GM21390 (cell line): Measurements from ENCODE around the gene CPLX1.

Experiments used
- ATAC-seq: cut with Tn5 transposase; IDR thresholded peaks from one replicate; pipeline ENCODE4 v1.9.1; 2021; ENCODE audit not compliant: unreplicated experiment

CPLX1 gene

DNA sequence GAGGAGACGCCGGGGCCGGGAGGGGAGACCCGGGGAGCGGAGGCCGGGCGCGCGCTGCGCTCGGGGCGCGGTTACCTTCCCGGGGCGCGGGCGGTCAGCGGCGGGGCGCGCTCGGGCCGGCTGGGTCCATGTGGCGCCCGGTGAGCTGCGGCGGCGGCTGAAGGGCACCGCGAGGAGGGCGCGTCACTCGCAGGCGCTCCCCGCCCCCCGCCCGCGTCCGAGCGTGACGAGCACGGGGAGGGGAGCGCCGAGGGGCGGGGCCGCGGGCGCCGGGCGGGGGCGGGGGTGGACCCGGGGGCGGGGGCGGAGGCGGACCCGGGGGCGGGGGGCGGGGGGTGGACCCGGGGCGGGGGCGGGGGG lies at the start of gene CPLX1:
CPLX1 (minus strand) TSS at position 159 of the 360 bp plus-strand sequence. CDS start 1,607 bp downstream, outside the sequence.
- ATAC-seq, result no peak

GRCh38 chr4:874971-875817 lies 49.3 kb upstream of the CPLX1 start:
- ATAC-seq, result no peak

GRCh38 chr4:874056-874455 lies 48.1 kb upstream of the CPLX1 start:
- no peak for ATAC-seq

- no peak for ATAC-seq
Observed at GRCh38 chr4:872241-872981, 46.5 kb upstream of the CPLX1 start.

DNA sequence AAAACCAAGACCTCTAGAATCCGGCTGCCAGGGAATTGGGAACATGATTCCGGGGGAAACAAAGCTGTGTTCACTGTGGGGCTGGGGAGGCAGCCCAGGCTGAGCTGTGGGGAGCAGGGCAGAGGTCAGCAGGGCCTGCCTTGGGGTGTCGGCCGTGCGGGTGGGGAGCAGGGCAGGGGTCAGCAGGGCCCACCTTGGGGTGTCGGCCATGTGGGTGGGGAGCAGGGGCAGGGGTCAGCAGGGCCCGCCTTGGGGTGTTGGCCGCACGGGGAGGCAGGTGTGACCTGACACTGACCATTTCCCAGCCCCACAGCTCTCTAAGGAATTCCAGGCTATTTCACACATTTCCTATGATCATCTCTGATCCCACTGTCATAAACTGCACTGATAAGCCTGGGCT lies 45.6 kb upstream of the CPLX1 start:
- no peak for ATAC-seq

DNA sequence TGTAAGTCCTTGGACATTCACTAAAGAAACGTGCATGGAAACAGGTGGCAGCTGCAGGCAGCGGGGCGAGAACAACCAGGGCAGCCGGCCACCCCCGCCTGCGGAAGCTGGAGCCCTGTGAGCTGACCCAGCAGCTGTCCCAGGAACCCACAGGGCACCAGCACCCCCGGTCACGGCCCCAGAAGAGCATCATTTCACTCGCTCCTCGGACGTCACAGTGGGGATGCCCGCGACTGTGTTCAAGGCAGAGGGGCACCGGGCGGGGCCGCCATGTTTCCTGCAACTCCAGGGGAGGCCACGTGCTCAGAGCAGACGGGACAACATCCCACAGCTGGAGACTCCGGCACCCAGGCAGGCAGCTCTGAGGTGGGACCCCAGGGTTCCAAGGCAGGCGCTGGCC lies 45.0 kb upstream of the CPLX1 start:
- ATAC-seq, result no peak

- no peak for ATAC-seq
Observed at GRCh38 chr4:869776-870175, 43.8 kb upstream of the CPLX1 start.

GRCh38 chr4:868421-868820 lies 42.5 kb upstream of the CPLX1 start:
- no peak for ATAC-seq

DNA sequence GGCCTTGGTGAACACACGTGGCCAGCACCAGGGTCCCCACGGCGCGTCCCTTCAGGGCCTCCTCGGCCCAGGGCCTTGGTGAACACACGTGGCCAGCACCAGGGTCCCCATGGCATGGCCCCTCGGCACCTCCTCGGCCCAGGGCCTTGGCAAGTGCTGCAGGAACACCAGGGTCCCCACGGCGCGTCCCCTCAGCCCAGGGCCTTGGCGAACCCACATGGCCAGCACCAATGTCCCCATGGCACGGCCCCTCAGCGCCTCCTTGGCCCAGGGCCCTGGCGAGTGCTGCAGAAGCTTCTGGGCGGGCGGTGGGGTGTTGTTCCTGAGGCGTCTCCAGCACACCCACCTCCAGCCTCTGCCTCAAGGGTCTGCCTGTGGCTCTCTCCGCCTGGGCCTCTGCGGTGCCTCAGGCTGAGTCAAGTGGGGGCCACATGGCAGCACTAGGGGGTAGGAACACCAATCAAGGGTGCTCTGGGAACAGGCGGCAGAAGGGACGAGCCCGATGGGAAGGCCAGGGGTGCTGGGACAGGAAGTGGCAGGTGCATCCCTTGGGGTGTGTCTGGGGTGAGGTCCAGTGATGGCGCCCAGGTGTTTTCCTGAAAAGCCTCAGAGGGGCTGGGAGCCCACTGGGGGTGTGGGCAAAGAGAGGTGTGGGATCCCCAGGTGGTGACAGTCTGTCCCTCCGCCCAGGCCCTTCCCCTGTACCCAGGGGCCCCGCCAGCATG lies 41.8 kb upstream of the CPLX1 start:
- no peak for ATAC-seq

- no peak for ATAC-seq
Observed at GRCh38 chr4:866761-867390, 40.9 kb upstream of the CPLX1 start.

- ATAC-seq, result no peak
Observed at GRCh38 chr4:866068-866760, 40.3 kb upstream of the CPLX1 start.

DNA sequence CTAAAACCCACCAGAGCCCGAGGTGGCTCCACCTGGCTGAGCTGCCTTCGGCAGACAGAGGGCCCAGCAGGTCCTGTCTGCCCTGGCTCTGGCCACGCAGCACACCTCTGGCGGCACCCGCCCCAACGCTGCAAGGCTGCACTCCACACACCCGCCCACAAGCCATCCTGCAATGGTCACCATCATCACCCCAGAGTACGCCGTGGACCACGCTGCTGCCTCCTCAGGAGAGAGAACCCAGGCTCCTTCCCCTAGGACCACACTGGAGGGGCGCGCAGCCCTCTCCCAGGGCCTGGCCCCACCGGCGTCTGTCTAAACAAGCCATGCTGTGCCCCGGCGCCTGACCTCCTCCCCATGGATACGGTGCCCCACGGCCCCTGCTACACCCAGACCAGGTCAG lies 39.6 kb upstream of the CPLX1 start:
- ATAC-seq, result no peak

- ATAC-seq, result no peak
Observed at GRCh38 chr4:865121-865465, 39.2 kb upstream of the CPLX1 start.

GRCh38 chr4:864456-865120 lies 38.7 kb upstream of the CPLX1 start:
- ATAC-seq, result no peak

GRCh38 chr4:860561-860960 lies 34.6 kb upstream of the CPLX1 start:
- ATAC-seq, result no peak

- ATAC-seq, result no peak
Observed at GRCh38 chr4:859496-859895, 33.6 kb upstream of the CPLX1 start.

DNA sequence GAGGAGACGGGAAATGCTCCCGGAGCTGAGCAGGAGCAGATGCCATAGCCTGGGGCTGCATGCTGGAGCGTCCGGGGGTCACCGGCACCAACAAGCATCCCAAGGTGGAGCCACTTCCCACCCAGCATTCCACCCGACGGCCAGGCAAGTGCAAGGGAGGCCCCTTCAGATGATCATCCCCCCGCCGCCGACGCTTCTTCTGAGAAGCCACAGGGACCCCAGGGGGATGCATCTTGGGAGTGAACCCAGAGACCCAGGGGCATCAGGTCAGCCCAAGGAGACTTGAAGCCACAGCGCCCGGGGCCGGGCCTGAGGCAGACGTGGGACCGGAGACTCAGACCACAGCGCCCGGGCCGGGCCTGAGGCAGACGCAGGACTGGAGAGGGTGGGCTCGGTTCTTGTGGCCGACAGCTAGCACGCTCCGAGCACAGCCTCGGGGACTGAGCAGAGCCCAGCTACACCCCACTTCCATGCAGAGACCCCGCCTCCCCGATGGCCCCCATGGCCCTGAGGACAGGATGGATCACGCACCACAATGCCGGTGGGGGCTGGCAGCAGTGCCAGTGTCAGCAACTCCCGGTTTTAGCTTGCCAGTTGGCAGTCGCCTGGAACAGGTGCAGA lies 33.0 kb upstream of the CPLX1 start:
- ATAC-seq, result no peak

DNA sequence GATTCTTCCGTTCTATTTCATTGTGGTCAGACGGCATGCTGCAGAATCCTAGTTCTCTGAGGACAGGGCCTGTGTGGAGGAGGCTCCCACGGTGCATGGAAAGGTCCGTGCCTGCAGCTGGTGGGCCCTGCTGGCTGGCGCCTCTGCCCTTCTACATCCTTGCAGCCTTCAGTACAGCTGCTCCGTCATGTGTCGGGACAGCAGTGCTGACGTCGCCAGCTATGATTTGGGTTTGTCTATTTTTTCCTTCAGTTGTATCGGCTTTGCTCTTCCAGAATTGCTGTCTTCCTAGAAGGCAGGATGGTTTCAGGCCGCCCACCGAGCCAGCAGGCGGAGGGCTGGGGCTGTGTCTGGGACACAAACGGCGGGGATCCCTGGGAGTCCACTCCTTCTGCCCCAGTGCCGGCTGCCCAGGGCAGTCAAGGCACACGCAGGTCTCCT lies 32.1 kb upstream of the CPLX1 start:
- ATAC-seq, result no peak

- ATAC-seq, result no peak
Observed at GRCh38 chr4:857461-857860, 31.5 kb upstream of the CPLX1 start.
